ENCODE data around the gene HCRT.

GRCh38 chr17:42153919-42154742, 31.1 kb downstream of the HCRT start:
- TF ChIP-seq CTCF (IDR thresholded peaks at IDR 0.05; ENCODE audit: poor library complexity, severe bottlenecking) (no peak), TAF1 (IDR thresholded peaks at IDR 0.05; ENCODE audit: low read depth) (no peak), POLR2AphosphoS5 (IDR thresholded peaks at IDR 0.05) (no peak), REST (IDR thresholded peaks at IDR 0.05; ENCODE audit: borderline replicate concordance) (no peak), SMC3 (conservative IDR thresholded peaks at IDR 0.05; ENCODE audit: poor library complexity) (no peak)

Measured in neural cell (in vitro differentiated cells).